ENCODE measurements around the gene OLFML2A. TPM values are rescaled to one million over a fixed set of nuclear protein-coding genes. Genes with fewer than 3 reads are reported as not detected.

Gene OLFML2A
- total RNA-seq, 6 experiments from 2014 or later = 0.12 to 0.74 (median 0.40) TPM

GRCh38 chr9:124855944-124856765, 79.2 kb downstream of the OLFML2A start:
- Histone ChIP-seq H3K4me1 (peaks cover 0 to 18% (median 5%) of the 10 kb centered on the region in 4 donors), H3K4me3 (no peak overlapping the region), H3K27me3 (no peaks in the 10 kb centered on the region), H3K36me3 (peaks cover 0 to 37% (median 19%) of the 10 kb centered on the region in 4 donors), H3K9me3 (no peaks in the 10 kb centered on the region), H3K27ac (no peak overlapping the region)
- no peak for DNase-seq
- ATAC-seq = peak; percentile 8 to 25 (median 14)
- 40% methylated on average over 1 of the region's 16 CpGs for WGBS (ENCODE audit: insufficient coverage, low coverage, low lambda C conversion rate, missing lambda C conversion rate)
- intact Hi-C loops (cut with DNase I) = no loop called here
- TF ChIP-seq POLR2A (IDR thresholded peaks at IDR 0.05) (no peak), CTCF (IDR thresholded peaks at IDR 0.05) (peak in 3 of 4 donors; percentile 17 to 31 (median 23))

GRCh38 chr9:124857533-124858162, 80.7 kb downstream of the OLFML2A start:
- Histone ChIP-seq H3K9me3 (no peaks in the 10 kb centered on the region), H3K4me1 (peaks cover 0 to 18% (median 5%) of the 10 kb centered on the region in 4 donors), H3K27ac (no peak overlapping the region), H3K36me3 (peaks cover 0 to 37% (median 19%) of the 10 kb centered on the region in 4 donors), H3K4me3 (no peak overlapping the region), H3K27me3 (no peaks in the 10 kb centered on the region)
- WGBS (ENCODE audit: insufficient coverage, low coverage, low lambda C conversion rate, missing lambda C conversion rate) = 97% methylated on average over 6 of the region's 24 CpGs
- ATAC-seq = no peak
- DNase-seq = no peak
- intact Hi-C loops (cut with DNase I) = no loop called here
- no peak for TF ChIP-seq POLR2A (IDR thresholded peaks at IDR 0.05)
- no peak for TF ChIP-seq CTCF (IDR thresholded peaks at IDR 0.05)

- ATAC-seq (no peak), DNase-seq (no peak)
- peaks cover 0 to 37% (median 19%) of the 10 kb centered on the region in 4 donors for H3K36me3 ChIP-seq
- no peaks in the 10 kb centered on the region for H3K27me3 ChIP-seq
- no peak overlapping the region for H3K27ac ChIP-seq
- no peaks in the 10 kb centered on the region for H3K9me3 ChIP-seq
- H3K4me3 ChIP-seq = no peak overlapping the region
- H3K4me1 ChIP-seq = peaks cover 0 to 16% (median 5%) of the 10 kb centered on the region in 4 donors
- WGBS (ENCODE audit: insufficient coverage, low coverage, low lambda C conversion rate, missing lambda C conversion rate) = no CpG with 5 or more reads among the region's 9 CpGs
- TF ChIP-seq POLR2A (IDR thresholded peaks at IDR 0.05) (no peak), CTCF (IDR thresholded peaks at IDR 0.05) (no peak)
- intact Hi-C loops (cut with DNase I) = no loop called here
These were observed 81.6 kb downstream of the OLFML2A start for GRCh38 chr9:124858330-124859046.

- no peak for DNase-seq
- no peak for TF ChIP-seq POLR2A (IDR thresholded peaks at IDR 0.05)
- no peak for TF ChIP-seq CTCF (IDR thresholded peaks at IDR 0.05)
These were observed 83.1 kb downstream of the OLFML2A start for GRCh38 chr9:124859803-124860581.

More at GRCh38 chr9:124859803-124860581, 83.1 kb downstream of the OLFML2A start:
- 60% methylated on average over 7 of the region's 10 CpGs for WGBS (ENCODE audit: insufficient coverage, low coverage, low lambda C conversion rate, missing lambda C conversion rate)
- intact Hi-C loops (cut with DNase I) = no loop called here
- peak overlapping the region in 1 of 3 donors; percentile 86 for H3K4me3 ChIP-seq
- no peaks in the 10 kb centered on the region for H3K27me3 ChIP-seq
- ATAC-seq = no peak
- H3K36me3 ChIP-seq = peaks cover 0 to 37% (median 19%) of the 10 kb centered on the region in 4 donors
- no peaks in the 10 kb centered on the region for H3K9me3 ChIP-seq
- H3K27ac ChIP-seq = no peak overlapping the region
- peaks cover 0 to 15% (median 5%) of the 10 kb centered on the region in 4 donors for H3K4me1 ChIP-seq
